HG03066 (cell line): Measurements from ENCODE around the gene IFT88.

ENCODE experiments used
- ATAC-seq: cut with Tn5 transposase; IDR thresholded peaks from one replicate; pipeline ENCODE4 v1.9.1; 2021; ENCODE audit warnings: low read depth; ENCODE audit not compliant: unreplicated experiment

The IFT88 gene

DNA sequence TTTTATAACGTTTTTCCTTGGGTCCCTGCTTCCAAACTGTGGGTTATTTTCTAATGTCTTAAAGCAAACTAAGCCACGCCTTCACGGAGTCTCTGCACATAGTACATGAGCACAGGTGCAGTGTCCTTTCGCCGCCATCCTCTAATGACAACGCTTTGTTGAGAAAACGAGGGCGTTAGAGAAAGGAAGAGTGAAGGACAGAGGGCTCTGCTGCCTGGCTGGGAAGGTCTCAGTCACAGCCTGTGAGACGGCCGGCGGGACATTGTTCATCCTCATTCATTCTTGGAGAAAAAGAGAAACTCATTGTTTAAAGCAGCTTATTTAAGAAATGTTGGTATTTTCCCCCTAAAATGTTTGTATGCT is 146.0 kb downstream of the IFT88 start:
- ATAC-seq = no peak

DNA sequence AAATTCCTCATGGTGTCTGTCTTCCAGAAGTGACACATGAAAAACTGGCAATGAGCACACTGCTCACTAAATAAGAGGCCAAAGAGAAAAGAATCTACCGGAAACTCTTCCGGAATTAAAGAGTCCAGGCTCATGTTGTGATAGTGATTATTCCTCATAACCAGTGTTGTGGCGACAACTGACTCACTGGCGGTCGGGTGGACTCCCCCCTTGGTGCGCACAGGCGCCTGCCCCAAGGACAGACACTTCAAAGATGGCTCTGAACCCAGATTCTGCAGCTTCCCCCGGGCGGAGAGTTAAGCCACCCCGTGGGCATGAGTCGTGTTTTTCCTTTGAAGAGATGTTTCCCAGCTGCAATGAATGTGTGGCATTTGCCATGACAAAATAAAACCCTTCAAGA is 146.8 kb downstream of the IFT88 start:
- ATAC-seq = no peak

DNA sequence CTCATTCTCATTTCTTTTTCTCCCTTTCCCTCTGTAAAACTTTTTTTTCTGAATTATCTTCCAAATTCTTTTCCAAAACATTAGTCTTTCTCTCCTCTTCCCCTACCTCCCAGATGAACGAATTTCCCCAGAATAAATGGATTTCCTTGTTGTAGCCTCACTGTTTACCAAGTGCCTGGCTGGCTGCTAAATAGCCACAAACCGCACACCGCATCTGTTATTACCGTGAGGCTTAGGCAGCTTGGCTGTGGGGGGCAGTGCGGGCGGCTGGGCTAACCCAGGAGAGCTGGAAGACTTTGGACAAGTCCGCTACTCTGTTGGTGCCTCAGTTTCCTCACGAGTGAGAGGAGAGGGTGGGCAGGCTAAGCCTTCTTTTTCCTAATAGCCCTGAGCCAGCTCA is 147.2 kb downstream of the IFT88 start:
- no peak for ATAC-seq

DNA sequence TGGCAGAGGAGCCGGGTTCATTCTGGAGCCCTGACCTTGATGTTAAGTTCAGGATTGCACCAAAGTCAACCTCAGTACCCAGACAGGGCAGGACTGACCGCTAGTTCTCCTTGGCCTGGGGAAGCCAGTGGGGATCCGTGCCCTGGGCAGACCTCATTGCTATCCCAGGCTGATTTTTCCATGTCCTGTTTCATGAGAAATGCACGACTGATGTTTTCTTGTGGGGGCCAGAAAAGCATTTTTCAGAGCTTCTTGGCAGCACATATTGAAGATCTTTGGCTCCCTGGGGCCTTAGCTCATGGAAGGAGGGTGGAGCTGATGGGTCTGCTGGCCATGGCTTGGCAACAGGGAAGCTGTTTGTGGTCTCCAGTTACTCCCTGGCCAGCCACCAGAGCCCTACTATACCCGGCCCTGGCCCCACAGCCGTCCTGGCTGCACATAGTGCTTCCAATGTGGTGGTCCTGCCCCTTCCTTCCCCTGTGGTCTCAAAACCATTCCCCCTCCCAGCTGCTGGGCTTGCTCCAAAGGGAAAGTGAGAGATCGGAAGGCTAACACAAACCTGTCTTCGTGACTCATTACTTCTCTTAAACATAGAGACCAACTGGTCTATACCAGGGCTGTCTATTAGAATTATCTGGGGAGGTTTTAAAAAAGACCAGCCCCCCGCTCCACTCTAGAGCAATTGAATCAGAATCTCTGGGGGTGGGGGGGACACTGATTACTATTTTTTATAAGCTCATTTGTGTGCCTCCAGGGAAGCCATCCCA is 147.8 kb downstream of the IFT88 start:
- ATAC-seq = no peak

DNA sequence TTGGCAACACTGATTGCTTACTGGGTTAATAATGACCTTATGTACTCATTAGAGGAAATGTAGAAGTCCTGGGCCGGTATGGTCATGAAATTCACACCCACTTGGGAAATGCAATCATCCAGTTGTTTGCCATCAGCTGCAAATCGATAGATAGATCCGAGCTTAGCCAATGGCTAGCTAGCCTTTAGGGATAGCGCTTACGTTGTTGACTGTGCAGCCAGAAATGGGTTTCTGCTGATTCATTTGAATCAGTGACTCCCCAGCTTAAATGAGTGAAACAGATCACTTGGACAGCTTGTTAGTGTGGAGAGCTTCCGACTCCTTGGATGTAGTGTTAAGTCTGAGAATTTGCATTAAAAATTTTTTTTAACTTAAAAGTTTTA is 148.4 kb downstream of the IFT88 start:
- no peak for ATAC-seq

DNA sequence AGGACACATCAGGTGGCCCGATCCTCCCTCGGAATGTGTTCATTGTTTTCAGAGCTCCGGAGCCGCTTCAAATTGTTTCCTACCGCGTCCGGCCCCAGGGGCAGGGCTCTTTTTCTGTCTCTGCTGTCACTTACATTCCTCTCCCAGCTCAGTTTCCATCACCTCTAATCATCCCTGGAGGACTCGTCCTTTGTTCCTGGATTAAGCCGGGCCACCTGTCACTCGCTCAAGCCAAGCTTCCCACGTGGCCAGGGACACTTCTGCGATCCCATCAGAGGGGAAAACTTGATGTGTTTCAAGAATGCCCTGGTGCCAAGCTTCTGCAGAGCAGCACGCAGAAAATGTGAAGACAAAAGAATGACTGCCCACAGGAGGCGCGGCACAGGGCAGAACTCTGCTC is 150.0 kb downstream of the IFT88 start:
- no peak for ATAC-seq

DNA sequence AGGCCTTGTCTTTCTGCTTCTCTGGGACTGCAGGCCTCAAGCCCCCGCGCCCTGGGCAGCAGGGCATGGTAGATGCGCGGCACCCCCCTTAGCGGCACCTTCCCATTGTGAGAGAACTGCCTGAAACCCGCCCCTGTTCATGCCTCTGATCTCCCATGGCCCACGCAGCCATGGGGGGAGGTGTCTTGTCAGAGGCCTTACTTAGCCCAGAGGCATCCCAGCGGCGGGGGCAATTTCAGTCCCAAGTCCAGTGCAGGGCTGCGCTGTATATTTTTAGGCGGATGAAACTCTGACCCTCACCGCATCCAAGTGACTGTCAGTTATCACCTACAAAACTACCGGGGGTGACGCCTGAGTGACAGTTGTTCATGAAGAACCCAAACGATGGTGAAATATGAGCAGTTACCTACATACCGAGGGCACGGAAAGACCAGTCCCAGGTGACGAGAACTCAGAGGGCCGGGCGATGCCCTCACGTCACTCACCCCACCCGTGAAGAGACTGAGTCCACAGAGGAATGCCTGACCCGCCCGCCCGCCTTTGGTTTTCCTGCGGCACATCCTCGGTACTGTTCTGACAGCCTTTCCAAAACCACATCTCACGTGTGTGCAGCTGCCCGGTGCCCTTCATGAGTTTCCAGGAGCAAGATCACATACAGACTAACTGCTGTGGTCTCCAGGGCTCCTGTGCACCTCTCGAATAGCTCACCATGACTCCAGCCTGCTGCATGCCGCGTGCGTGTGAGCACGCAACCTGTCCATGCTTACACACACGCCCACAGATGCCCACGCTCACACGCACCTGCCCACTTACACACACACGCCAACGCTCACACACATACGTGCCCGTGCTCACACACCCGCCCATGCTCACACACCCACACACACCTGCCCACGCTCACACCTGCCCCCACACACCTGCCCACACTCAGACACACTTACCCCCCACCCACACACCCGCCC is 150.9 kb downstream of the IFT88 start:
- ATAC-seq = no peak

DNA sequence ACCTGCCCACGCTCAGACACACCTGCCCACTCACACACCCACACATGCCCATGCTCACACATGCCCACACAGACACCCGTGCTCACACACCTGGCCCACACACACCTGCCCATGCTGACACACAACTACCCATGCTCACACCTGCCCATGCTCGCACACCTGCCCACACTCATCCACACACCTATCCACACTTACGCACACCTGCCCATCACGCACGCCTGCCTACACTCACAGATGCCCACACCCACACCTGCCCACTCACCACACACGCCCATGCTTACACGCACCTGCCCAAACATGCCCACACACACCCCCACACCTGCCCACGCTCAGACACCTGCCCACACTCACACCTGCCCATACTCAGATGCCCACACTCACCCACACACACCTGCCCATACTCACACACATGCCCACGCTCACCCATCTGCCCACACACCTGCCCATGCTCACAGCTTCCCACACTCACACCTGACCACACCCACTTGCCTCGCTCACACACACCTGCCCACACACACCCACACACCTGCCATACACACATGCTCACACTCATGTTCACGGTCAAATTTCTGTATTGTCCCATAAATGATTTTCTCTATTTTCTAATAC is 152.1 kb downstream of the IFT88 start:
- ATAC-seq = no peak

DNA sequence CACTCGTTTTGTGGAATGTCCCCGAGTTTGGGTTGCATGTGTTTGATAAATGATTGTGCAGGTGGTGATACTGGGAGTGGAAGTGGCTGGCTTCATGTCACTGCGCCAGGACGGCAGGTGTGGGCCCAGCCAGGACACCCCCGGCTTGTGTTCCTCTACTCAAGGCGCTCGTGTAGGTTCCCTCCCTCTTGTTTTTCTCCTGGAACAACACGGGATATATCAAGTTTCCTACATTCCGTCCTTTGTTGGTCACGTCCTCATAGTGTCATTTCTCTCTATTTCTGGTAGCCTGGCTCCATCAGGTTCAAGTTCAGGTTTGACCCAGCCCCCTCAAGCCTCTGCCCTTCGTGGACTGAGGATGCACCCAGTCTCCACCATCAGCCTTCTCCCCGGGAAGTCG is 152.8 kb downstream of the IFT88 start:
- ATAC-seq = no peak

DNA sequence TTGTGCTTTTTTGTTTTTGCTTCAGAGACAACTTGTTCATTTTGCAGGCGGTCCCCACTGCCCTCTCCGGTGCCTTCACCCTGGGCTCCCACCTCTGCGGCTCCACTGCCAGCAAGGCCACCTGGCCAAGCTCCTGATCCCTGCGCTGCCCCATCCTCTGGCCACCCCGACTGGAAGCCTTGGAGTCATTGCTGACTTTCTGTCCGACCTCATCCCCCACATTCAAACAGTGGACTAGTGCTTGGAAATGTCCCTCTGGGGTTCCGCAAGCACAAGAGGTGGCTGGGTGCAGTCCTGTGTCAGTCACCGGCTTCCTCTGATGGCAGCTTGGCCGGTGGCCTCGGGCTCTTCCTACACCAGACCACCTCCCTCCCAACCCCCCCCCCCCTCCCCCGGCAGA is 153.5 kb downstream of the IFT88 start:
- no peak for ATAC-seq

DNA sequence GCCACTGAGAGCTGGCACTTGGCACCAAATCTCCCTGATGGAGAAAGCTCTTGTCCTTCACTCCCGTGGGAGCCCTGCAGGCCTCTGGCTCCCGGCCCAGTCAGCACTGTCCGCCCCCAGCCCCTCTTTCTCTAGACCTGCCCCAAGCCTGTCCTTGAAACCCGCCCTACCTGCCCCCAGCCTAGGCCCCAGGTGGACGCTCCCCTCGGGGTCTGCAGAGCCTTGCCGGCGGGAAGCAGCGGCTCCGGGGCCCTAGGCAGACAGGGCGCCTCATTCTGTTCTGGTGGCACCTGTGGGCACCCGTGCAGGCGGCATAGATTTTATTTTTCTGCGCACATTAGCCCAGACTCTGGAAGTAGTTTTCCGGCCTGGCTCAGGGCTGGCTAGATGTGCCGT is 154.1 kb downstream of the IFT88 start:
- no peak for ATAC-seq

DNA sequence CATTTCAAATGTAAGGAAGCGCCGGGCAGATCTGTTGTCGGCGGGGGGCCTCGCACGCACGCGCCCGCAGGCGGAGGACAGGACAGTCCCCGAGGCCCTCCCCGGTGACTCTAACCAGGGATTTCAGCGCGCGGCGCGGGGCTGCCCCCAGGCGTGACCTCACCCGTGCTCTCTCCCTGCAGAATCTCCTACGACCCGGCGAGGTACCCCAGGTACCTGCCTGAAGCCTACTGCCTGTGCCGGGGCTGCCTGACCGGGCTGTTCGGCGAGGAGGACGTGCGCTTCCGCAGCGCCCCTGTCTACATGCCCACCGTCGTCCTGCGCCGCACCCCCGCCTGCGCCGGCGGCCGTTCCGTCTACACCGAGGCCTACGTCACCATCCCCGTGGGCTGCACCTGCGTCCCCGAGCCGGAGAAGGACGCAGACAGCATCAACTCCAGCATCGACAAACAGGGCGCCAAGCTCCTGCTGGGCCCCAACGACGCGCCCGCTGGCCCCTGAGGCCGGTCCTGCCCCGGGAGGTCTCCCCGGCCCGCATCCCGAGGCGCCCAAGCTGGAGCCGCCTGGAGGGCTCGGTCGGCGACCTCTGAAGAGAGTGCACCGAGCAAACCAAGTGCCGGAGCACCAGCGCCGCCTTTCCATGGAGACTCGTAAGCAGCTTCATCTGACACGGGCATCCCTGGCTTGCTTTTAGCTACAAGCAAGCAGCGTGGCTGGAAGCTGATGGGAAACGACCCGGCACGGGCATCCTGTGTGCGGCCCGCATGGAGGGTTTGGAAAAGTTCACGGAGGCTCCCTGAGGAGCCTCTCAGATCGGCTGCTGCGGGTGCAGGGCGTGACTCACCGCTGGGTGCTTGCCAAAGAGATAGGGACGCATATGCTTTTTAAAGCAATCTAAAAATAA is 154.7 kb downstream of the IFT88 start:
- no peak for ATAC-seq

DNA sequence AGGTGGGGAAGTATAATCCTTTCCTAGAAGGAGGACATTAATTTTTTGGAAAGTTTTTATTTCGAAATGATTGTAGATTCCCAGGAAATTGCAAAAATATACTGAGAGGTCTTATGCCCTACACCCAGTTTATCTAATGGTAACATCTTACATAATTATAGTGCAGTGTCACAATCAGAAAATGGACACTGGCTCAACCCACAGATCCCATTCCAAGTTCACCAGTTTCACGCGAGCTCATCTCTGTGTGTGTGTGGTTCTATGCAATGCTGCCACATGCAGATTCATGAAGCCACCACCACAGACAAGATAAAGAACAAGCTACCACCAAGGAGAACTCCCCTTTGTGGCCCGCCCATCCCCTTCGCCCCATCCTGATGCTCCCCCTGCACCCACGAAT is 160.9 kb downstream of the IFT88 start:
- ATAC-seq = no peak

DNA sequence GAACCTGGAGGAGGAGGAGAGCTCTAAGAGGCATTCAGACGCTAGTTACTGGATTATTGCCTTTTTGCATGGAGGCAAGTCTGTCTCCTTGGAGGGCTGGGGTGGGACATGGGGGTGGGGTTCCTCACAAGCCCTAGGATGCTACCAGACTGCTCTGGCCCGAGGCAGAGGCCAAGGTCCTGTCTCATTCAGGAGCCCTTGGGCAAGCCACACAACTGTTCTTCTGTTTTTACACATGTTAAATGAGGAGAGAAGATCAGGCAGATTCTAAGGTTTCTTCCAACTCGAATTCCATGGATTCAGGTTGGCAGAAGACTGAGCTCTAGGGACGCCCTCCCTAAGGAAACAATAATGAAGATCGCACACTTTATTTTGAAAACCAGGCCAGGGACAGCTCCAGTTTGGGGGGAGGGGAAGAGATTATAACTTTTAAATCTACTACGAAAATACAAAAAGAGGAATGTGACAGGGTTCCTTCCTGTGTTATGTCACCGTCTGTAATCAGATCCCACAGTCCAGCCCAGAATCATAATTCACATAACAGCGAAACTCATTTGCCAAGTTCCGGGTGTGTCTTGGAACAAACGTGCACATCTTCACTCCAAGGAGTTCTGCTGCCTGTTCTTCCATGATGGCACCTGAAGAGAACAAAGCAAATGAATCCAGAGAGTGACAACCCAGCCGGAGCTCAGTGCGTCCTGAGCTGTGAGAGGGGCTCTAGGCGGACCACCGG is 161.8 kb downstream of the IFT88 start:
- ATAC-seq = no peak

DNA sequence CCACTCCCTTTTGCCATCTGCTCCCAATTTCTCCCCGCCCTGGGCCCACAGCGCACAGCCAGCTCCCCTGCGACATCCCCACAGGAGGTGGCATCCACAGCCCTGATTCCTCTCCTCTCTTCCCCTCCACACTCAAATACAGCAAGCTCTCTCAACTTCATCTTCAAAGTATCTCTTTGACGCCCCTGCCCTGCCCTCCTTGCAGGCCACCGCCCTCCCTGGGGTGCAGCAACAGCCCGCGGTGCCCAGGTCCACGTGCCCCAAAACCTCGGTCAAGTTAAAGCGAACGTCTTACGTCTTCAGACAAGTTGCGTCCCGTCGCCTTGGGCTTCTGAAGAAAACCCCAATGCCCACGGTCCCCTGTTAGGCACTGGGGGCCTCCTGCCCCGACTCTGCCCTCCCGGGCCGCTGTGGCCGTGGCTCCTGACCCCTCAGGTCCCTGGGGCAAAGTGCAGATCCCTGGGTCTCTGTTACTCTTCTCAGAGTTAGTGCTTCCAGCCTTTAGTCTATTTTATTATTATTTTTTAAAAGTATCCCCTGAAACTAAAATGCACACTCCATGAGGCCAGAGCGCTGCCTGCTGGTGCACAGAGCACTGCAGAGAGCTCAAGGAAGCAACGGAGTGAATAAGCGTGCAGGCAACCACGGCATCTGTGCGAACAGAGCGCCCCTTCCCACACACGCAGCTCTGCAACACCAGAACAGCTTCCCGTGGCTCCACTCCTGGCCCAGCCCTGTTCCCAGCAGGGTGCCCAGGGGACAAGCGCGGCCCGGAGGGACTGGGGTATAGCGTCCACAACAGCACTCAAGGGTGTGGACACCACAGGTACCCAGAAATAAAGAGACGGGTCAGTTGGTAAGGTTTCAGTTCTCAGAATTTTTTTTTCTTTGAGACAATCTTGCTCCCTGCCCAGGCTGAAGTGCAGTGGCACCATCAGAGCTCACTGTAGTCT is 163.0 kb downstream of the IFT88 start:
- ATAC-seq = no peak

DNA sequence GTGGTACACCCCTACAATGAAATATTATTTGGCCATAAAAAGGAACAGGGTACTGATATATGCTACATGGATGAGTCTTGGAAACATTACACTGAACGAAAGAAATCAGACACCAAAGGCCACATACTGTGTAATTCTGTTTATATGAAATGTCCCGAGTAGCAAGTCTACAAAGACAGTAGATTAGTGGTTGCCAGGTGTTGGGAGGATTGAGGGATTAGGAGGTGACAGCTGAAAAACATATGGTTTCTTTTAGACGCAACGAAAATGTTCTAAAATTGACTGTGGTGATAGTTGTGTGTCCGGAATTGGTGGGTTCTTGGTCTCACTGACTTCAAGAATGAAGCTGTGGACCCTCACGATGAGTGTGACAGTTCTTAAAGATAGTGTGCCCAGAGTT is 171.7 kb downstream of the IFT88 start:
- ATAC-seq = no peak

DNA sequence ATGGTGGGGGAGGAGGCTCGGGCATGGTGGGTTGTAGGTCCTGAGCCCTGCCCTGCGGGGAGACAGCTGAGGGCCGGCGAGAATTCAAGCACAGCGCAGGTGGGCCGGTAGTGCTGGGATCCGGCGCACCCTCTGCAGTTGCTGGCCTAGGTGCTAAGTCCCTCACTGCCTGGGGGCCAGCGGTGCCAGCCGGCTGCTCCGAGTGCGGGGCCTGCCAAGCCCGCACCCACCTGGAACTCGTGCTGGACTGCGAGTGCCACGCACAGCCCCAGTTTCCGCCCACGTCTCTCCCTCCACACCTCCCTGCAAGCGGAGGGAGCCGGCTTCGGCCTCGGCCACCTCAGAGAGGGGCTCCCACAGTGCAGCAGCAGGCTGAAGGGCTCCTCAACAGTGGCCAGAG is 173.1 kb downstream of the IFT88 start:
- ATAC-seq = no peak
